Measurements from ENCODE around the gene MAPK8.

Gene MAPK8

DNA sequence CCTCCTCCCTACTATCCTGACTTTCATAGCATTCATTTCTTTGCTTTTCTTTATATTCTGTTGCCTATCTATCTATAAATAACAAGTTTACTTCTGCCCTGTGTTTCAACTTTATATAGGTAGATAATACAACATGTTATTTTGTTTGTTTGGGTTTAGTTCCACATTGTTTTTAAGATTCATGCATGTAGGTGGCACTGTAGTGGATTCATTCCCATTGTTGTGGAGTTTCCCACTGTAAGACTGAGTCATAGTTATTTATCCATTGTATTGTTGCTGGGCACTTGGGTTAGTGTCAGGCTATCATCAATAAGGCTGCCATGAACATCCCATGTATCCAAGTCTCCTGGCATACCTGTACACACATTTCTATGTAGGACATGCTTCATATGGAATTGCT is 170.7 kb downstream of the MAPK8 start:
- DNase-seq (ENCODE audit: low read depth in 2 of 2) = no peak

DNA sequence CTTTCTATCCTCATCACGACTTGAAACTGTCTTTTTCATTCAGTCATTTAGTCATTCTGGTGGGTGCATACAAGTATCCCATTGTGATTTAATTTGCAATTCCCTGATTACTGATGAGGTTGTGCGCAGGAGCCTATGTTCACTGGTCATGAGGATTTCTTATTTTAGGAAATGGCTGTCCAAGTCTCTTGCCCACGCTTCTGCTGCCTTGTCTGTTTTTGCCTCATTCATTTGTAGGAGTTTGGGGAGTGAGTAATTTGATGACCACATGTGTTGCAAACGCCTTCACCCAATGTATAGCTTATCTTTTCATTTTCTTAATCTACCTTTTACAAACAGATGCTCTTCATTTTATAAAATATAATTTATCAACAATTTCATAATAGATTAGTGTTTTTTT is 171.1 kb downstream of the MAPK8 start:
- no peak for DNase-seq (ENCODE audit: low read depth in 2 of 2)

DNA sequence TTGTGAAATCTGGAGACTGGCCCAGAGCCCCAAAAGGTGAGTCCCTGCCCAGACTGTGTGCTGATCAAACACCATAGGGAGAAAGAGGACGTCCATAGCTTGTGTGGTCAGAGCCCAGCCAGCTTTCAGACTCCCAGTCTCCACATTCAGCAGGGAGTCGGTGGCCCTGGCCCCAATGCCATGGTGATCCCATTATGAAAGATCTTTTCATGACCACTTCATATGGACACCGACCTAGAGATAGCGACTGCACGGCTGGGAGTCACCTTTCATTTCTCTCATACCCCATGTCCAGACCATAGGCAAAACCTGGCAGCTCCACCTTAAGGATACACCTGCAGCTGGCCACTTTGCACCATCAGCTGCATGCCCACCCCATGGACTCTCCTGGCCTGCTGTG is 172.0 kb downstream of the MAPK8 start:
- DNase-seq (ENCODE audit: low read depth in 2 of 2) = no peak

GRCh38 chr10:48478980-48479811 is 172.7 kb downstream of the MAPK8 start:
- DNase-seq (ENCODE audit: low read depth in 2 of 2) = no peak

DNA sequence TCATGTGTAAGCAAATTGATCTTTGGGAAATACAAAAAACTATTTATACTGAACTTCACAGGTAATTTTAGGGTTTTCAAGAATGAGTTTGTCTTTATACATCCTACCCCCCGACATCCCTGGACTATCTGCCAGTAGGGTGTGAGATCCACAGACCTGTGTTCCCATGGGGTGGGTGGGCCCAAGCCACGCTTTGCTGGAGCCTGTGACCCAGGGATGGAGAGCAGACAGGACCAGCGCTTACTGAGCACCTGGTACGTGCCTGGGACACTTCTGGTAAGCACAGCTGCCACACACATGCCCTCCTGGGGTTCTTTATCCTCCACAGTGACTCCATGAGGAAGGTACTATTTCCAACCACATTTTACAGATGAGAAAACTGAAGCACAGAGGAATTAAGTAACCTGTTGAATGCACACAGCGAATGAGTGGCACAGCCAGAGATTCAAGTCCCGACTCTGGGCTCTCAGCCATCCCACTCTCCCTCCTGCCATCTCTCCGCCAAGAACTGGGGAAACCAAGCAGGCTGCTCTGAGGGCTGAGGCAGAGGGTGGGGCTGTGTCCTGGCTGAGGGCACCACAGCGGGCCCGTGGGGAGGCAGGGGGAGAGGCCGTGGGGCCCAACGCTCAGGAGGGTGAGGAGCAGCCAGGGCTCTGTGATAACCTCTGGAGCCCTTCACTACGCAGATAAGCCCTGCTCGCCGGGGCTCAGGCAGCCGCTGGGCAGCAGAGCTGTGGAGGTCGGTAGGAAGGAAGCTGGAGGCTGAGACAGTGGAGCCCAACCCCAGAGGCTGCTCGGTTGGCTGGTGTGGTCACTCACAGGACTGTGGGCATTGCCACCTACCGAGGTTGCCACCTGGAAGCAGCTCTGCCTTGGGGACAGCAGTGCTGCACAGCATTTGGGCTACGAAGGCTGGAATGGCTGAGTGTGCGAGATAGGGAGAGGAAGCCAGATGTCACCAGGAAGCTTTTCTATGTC is 174.2 kb downstream of the MAPK8 start:
- DNase-seq (ENCODE audit: low read depth in 2 of 2) = no peak

DNA sequence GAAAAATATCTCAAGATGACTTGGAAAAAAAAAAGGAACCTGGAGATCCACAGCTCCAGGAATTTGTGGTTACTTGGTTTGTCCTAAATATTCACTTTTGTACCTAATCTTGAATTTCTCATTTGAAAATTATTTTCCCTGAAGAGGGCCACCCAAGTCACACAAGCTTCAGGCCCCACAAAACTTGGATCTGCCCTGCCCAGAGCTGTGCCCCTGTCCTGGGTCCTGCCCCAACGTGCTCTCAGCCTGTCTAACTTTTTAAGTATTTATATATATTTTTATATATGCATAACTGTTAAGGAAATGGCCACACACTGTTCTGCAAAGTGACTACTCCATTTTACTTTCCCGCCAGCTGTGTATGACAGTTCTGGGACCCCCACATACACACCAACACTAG is 174.9 kb downstream of the MAPK8 start:
- DNase-seq (ENCODE audit: low read depth in 2 of 2) = no peak

DNA sequence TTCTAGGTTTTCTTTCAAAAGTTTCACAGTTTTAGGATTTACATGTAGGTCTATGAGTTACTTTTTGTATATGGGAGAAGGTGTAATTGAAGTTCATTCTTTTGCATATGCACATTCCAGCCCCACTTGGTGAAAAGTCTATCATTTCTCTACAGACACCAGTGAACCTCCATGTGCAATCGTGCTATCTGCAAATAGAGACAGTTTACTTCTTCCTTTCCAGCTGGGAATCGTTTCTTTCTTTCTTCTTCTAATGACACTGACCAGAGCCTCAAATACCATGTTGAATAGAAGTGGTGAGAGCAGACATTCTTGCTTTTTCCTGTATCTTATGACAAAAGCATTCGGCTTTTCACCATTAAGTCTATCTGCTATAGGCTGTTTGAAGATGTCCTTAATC is 175.7 kb downstream of the MAPK8 start:
- no peak for DNase-seq (ENCODE audit: low read depth in 2 of 2)

- no peak for DNase-seq (ENCODE audit: low read depth in 2 of 2)
Observed at GRCh38 chr10:48484911-48485310, 178.4 kb downstream of the MAPK8 start.

GRCh38 chr10:48485711-48486110 is 179.2 kb downstream of the MAPK8 start:
- no peak for DNase-seq (ENCODE audit: low read depth in 2 of 2)

GRCh38 chr10:48487244-48487643 is 180.8 kb downstream of the MAPK8 start:
- DNase-seq (ENCODE audit: low read depth in 2 of 2) = no peak

Data from stimulated activated CD8-positive, alpha-beta memory T cell treated with anti-CD3 and anti-CD28 coated beads, Interleukin-2, amount 100 ng/mL, for 48 hours (primary cell).